OCI-LY7 (cell line): ENCODE results near the gene PAEP.

Source experiments
- EZH2phosphoT487 ChIP-seq: fragments of 200-600 bp; sonication (generic); IDR thresholded peaks from 2 replicates; pipeline ENCODE4 v1.6.1; 2018; ENCODE audit warnings: low read depth, borderline replicate concordance, mild to moderate bottlenecking, mixed run types, antibody characterized with exemption, low read length, moderate library complexity, mixed read lengths
- TF ChIP-seq, protein P1 (sequence below): fragments of 200-600 bp; sonication (generic); conservative IDR thresholded peaks from 2 replicates; pipeline ENCODE4 v1.5.1; 2014; ENCODE audit warnings: mild to moderate bottlenecking, antibody characterized with exemption, low read length, moderate library complexity, mixed read lengths

DNA sequence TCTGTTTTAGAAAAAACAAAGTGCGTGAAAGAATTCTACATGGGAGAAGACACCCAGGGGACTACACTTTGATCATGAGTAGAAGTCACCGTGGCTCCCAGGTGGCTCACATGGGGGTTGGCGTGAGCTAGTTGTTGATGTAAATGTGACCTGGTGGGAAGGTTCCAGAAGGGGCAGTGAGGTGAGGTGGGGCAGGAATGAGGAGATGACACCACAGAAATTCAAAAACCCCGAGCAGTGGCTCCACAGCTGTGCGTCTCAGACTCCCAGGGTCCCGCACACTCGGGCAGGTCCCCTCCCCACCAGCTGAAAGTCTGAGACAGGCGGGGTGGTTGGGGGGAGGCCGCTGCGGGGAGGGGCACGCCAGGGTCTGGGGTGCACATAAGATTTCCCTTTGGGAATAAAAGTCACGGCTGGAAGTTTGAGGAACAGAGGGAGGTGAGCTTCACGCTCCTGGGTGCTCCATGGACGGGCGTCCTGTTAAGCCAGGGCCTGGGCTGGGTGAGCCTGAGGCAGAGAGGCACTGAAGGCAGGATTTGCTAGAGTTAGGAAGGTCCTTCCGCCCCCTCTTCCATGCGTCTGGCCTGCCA lies 47.9 kb downstream of the PAEP start:
- TF ChIP-seq, protein P1, sequence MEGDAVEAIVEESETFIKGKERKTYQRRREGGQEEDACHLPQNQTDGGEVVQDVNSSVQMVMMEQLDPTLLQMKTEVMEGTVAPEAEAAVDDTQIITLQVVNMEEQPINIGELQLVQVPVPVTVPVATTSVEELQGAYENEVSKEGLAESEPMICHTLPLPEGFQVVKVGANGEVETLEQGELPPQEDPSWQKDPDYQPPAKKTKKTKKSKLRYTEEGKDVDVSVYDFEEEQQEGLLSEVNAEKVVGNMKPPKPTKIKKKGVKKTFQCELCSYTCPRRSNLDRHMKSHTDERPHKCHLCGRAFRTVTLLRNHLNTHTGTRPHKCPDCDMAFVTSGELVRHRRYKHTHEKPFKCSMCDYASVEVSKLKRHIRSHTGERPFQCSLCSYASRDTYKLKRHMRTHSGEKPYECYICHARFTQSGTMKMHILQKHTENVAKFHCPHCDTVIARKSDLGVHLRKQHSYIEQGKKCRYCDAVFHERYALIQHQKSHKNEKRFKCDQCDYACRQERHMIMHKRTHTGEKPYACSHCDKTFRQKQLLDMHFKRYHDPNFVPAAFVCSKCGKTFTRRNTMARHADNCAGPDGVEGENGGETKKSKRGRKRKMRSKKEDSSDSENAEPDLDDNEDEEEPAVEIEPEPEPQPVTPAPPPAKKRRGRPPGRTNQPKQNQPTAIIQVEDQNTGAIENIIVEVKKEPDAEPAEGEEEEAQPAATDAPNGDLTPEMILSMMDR: no peak
- TF ChIP-seq EZH2phosphoT487: no peak
